ENCODE measurements around the gene SKIL.

DNA sequence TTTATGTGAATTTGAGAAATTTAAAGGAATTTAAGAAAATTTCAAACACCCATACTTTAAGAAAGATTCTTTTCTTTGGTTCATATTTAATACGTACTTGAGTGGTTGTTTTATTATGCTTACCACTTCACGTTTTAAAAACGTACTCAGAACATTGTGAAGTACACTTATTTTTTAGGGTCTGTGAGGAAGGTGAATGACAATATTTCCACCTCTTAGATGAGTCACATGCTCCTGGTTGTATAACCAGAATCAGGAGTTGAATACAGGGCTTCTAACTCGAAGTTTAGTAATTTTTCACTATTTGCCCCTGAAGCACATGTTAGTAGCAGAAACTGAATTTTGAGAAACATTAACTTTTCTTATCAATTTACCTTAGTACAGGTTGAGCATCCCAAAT, 7.5 kb downstream of the SKIL start:
- TF ChIP-seq, protein P1, sequence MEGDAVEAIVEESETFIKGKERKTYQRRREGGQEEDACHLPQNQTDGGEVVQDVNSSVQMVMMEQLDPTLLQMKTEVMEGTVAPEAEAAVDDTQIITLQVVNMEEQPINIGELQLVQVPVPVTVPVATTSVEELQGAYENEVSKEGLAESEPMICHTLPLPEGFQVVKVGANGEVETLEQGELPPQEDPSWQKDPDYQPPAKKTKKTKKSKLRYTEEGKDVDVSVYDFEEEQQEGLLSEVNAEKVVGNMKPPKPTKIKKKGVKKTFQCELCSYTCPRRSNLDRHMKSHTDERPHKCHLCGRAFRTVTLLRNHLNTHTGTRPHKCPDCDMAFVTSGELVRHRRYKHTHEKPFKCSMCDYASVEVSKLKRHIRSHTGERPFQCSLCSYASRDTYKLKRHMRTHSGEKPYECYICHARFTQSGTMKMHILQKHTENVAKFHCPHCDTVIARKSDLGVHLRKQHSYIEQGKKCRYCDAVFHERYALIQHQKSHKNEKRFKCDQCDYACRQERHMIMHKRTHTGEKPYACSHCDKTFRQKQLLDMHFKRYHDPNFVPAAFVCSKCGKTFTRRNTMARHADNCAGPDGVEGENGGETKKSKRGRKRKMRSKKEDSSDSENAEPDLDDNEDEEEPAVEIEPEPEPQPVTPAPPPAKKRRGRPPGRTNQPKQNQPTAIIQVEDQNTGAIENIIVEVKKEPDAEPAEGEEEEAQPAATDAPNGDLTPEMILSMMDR (IDR thresholded peaks at IDR 0.05), result no peak
- no peak for TF ChIP-seq POLR2A (IDR thresholded peaks at IDR 0.05)
